ENCODE results near the gene IL1RN. TPM values are rescaled to one million over a fixed set of nuclear protein-coding genes. Genes with fewer than 3 reads are reported as not detected.

The IL1RN gene
- total RNA-seq, 1 donor from 2014 or later: not detected

DNA sequence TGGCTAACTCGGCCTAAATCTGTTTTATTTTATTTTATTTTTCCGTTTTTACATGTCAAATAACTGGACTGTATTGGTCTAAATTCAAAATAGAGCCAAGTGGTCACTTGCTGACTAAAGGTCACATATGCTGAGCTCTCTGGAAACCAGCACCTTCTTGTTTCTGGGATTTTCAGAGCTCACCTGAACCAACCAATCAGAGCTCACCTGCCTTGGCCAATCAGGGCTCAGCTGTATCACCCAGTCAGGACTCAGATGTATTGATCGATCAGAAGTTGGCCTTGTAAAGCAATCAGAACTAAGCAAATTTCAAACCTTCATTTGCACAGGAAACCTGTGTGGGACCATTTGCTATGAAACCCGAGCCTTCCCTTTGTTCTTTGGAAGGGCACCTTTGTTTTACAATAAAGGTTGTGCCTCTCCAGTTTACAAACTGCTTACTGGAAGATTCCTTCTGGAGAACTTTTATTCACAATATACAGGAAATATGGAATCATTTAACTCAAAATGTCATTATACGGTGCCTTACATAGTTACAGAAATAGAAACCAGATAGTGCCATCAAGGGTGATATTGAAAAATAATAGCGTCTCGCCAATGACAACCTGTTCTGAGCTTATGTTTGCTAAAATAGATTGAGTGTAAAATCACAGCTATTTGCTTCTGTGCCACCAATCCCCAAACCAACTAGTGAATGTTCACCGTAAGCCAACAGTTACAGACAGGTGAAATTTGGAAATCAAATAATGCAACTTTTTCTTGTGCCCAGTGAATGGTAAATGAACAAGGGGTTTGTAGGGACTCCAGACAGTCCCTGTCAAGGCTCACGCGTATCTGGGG, 29.1 kb downstream of the IL1RN start:
- DNase-seq (ENCODE audit: low read depth in 2 of 2): no peak

DNA sequence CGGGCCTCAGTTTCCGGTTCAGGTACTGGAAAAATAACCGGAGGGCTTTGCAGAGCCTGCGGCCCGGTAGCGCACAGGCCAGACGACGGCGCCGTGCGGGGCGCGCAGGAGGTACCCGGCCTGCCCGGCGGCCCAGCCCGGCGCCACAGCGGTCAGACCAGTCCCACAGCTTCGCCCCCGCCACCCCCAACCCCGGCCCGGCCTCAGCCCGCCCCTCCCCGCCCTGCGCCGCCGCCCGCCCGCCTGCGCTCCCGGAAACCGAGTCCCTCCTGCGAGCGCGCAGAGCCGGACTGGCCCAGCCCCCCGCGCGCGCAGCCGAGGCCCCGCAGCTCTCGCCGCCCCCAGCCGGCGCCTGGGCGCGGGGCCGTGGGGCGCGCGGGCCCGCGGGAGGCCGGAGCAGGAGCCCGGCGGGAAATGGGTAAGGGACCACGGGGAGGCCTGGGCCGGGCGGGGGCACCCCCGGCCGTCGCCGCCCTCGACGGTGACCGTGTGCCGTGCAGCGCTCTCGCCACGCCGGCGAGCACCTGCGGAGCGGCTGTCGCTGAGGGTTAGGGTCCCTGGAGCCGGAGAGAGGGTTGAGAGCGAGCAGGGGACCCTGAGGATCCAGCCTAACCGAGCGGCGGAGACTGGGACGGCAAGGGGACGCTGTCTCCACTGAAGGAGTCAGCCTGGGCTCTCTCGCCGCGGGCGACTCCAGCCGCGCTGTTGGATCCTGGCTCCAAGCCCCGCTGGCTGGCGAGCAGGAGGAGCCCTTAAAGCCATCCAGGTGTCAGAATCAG, 29.9 kb downstream of the IL1RN start:
- no peak for DNase-seq (ENCODE audit: low read depth in 2 of 2)

DNA sequence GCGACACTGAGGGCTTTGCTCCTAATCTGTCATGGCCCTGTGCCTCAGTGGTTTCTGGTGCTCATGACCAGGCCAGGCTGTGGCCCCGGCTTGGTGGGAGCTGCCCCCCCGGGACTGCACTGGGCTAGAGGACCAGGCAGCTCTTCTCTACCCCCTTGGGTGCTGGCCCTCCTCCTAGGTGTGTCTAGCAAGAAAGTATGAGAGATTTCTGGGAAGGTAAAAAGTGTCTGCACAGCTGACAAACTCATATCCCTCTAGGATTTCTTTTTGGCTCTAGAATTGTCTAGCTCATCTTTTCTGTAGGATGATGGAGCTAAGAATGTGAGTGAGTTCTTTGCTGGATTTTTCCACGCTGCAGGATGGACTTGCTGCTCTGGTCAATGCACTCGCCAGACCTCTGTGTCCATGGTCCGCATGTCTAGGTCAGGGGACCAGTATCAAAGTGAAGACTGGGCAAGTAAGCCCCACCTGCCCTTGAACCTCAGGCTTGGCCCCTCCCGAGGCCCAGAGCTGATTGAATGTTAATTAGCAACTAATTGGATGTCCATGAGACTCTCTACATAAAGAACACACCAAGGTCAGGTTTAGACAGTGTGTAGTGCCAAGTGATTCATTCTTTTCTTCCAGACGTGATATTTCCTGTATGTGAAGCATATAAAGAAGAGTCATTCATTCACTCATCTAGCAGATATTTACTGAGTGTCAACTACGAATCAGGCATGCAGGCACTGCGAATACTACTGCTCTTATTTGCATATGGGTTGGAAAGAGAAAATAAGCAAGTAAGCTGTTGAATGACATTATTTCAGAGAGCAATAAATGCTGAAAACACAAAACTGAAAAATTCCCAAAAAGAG, 30.7 kb downstream of the IL1RN start:
- peak in 1 of 2 donors; percentile 21 for DNase-seq (ENCODE audit: low read depth in 2 of 2)

DNA sequence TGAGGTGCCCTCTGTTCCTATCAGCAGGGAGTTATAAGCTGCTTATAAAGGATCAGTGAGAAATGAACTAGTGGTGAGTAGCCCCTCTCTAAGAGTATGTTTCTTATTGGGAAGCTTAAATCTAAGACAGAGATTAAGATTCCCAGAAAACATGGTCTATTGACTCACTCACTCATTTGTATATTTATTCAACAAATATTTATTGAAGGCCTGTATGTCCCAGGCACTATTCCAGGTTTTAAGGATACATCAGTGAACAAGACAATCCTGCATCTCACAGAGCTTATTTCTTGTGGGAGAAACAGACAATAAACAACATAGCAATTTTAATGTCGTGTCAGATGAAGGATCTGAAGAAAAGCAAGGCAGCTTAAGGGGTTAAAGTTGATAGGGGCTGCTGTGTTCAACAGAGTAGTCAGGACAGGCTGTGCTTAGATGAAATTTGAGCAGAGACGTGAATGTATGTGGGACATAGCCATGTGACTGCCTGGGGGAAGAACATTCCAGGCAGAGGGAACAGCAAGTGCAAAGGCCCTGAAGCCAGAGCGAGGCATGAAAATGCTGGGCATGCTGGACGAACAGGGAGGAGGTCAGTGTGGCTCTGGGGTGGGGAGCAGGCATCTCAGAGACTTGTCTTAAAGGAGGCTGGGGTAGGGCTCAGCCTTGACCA, 31.6 kb downstream of the IL1RN start:
- no peak for DNase-seq (ENCODE audit: low read depth in 2 of 2)

DNA sequence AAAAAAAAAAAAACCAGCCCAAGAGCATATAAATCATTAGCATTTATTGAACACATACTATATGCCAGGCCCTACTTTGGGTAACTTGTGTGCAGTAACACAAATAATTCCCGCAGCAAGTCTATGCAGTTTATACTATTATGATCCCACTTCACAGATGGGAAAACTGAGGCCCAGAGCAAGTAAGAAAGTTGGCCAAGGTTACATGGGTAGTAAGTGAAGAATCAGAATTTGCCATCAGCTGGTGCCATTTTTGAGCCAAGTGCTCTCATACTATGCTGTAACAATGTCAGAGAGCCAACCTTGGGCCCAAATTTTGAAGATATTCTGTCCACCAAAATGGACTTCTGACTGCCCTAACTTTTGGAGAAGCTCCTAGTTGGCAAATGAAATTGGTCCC, 32.9 kb downstream of the IL1RN start:
- DNase-seq (ENCODE audit: low read depth in 2 of 2): no peak

DNA sequence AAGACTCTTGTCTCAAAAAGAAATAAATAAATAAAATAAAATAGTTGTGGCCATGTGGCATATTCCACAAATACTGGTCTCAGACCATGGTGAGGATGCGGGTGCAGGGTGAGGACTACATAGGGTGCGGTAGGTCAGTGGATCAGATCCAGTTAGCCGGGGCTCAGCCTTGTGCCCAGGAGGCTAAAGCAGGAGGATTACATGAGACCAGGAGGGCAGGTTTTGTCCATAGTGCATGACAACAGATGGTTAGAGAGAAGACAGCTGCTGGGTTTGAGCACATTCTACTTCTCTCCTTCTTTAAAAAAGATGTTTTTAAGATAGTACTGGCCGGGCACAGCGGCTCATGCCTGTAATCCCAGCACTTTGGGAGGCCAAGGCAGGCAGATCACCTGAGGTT, 33.6 kb downstream of the IL1RN start:
- no peak for DNase-seq (ENCODE audit: low read depth in 2 of 2)

DNA sequence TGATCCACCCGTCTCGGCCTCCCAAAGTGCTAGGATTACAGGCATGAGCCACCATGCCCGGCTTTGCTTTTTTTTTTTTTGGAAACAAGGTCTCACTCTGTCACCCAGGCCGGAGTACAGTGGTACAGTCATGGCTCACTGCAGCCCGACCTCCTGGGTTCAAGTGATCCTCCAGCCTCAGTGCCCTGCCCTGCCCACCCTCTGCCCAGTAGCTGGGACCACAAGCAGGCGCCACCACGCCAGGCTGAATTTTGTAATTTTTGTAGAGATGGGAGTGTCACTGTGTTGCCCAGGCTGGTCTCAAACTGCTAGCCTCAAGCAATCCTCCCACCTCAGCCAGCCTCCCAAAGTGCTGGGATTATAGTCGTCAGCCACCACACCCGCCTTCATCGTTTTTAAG, 34.8 kb downstream of the IL1RN start:
- no peak for DNase-seq (ENCODE audit: low read depth in 2 of 2)

DNA sequence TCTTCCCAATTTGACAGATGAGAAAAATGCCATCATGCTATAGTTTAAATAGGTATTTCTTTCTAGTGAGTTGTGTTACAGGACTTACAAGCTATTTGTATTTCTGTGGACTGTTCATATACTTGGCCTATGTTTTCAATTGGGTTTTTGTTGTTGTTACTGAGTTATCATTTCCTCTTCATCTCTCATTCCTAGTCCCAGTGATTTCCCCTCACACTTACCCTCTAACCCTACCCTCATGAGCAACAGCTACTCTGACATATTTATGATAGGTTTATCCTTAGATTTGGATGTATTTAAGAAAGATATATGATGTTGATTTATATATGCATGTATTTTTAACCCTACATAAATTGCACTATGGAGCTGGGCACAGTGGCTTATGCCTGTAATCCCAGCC, 35.5 kb downstream of the IL1RN start:
- peak in 1 of 2 donors; percentile 53 for DNase-seq (ENCODE audit: low read depth in 2 of 2)

DNA sequence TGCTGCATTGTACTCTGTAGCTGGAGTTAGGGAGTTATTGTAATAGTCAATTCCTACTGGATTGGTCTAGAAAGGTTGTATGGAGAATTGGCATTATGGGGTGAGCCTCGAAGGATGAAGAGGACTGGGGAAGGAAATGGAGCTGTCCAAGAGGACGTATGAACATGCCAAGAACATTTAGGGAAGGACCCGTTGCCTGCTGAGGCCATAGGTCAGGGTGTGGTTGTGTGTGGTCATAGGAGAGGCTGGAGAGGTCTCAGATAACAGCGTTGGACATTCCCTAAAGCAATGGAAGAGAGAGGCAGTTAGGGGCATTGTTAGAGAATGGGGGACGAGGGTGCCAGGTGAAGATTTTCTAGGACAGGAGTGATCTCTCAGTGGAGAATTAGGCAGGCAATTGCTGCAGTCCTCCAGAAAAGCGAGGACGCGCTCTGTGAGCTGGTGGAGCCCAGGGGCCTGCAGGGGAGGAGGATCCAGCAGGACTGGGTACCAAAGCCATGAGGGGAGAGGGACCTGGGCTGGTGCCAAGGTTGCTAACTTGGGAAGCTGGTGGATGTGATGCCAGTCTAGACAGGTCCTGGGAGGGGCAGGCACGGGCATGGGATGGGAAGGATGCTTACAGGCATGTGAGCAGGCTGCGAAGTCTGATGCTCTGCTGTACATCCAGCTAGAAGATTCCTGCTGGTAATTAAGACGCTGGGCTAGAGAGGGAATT, 37.0 kb downstream of the IL1RN start:
- no peak for DNase-seq (ENCODE audit: low read depth in 2 of 2)

DNA sequence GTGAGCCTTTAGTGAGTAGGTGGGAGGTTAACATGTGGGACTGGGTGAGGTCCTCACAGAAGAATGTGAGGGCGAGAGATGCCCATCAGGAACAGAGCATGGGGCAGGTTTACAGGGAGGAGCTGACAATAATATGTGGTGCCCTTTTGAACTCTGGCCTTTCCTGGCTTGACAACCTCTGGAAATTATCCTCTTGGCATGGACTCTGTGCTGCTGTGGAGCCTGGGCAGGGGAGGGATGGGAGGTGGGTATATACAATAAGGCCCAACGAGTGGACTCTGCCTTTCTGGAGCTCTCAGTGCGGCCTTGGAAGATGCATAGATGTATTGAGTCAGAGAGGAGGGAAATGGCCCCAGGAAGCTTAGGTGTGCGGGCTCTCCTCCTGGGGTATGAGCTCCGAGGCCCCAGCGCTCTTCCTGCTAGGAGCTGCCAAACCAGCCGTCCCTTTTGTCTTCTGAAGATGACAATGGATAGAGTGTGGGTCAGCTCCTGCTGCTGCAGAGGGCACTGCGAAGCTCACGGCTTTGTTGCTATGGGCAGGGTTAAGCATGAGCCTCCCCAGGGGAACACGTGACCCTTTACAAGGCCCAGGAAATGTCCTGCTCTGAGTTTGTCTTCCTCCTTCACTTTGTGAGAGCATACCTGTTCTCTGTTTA, 37.7 kb downstream of the IL1RN start:
- no peak for DNase-seq (ENCODE audit: low read depth in 2 of 2)

DNA sequence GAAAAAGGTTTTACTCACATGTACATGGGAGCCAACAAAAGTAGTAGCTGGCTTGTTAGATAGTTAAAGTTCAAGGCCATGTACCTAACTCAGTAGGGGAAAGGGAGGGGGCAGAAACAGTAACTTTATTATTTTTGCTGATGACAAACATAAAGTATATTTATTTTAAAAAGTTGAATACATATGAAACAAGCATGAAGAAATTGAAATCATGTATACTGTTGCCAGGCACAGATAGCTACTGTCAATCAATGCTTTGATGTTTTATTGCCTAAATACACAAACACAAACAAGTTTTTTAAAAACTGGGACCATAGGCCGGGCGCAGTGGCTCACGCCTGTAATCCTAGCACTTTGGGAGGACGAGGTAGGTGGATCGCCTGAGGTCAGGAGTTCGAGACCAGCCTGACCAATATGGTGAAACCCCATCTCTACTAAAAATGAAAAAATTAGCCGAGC, 38.8 kb downstream of the IL1RN start:
- DNase-seq (ENCODE audit: low read depth in 2 of 2): no peak

DNA sequence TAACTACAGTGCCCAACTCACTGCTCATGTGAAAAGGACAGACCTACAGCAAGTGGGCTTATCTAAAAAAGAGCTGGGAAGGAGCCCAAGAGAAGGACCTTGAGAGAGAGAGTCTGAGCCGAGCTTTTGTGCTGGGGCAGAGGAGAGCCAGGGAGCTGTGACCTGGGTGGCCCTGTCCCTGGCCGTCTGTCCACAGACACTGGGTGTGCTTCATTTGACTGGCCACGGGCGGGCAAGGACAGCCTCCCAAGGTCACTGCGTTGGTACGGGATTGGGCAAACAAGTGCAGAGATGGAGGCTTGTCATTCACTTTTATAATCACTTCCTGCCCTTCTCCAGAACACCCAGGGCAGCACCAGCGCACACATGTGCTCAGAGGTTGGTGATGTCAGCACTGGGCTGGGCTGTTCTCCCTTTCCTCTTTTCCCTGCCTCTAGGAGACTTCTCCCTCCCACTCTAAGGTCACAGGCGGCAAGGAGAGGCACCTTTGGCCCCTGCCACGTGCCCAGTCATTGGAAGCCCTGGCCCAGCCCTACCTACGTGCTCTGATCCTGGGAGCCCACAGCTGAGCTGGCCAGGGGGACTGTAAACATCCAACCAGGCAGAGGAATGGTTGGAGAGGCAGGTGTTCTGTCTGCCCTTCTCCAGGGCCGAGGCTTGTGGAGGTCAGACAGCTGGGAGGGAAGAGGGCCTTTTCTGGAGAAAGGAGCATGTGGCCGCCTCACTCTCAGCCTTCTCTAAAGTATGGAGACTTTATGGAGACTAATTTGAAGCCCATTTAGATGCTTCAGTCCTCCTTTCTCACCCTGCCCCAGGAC, 39.9 kb downstream of the IL1RN start:
- no peak for DNase-seq (ENCODE audit: low read depth in 2 of 2)

DNA sequence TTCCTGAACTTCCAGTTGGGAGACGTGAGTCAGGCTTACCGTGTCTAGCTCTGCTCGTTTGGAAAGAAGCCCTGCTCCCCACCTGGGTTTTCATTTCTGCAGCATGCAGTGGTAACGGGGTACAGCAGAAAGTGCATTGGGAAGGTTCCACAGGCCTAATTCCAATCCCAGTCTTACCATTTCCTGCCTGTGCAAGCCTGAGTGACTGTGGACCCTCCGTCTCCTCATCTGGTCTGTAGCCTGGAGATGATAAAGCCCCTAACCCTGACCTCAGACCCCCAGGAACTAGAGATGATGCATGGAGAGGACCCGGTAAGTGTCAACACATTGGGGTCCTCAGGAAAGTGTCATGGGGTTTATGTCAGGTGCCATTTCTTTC, 40.6 kb downstream of the IL1RN start:
- DNase-seq (ENCODE audit: low read depth in 2 of 2): no peak

DNA sequence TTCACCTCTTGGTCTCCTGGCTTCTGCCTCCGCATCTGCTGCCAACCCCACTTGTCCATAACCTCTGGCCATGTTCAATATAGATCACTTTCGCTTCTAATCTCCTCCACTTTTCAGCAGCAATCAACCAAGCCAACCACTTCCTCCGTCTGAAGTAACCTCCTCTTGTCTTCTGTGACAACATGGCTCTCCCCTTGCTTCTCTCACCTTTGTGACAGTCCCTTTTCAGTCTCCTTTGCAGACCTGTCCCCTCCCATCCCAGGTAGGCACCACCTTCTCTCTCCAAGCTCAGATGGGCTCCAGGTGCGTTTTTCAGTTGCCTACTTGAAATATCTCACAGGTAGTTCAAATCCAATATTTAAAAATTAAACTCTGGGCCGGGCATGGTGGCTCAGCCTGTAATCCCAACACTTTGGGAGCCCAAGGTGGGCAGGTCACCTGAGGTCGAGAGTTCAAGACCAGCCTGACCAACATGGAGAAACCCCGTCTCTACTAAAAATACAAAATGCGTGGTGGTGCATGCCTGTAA, 41.7 kb downstream of the IL1RN start:
- no peak for DNase-seq (ENCODE audit: low read depth in 2 of 2)

DNA sequence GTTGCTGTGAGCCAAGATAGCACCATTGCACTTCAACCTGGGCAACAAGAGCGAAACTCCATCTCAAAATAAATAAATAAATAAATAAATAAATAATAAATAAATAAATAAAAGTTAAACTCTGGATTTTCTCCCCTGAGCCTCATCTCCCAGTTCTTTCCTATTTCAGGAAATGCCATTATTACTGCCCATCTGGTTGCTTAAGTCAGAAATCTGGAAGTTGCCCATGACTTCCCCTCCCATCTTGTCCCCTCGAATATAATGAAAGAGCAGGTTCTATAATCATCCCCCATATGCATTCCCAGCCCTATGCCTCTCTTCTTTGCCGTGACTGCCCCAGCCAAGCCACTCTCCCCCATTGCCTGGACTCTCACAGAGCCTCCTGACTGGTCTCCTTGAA, 42.2 kb downstream of the IL1RN start:
- no peak for DNase-seq (ENCODE audit: low read depth in 2 of 2)

DNA sequence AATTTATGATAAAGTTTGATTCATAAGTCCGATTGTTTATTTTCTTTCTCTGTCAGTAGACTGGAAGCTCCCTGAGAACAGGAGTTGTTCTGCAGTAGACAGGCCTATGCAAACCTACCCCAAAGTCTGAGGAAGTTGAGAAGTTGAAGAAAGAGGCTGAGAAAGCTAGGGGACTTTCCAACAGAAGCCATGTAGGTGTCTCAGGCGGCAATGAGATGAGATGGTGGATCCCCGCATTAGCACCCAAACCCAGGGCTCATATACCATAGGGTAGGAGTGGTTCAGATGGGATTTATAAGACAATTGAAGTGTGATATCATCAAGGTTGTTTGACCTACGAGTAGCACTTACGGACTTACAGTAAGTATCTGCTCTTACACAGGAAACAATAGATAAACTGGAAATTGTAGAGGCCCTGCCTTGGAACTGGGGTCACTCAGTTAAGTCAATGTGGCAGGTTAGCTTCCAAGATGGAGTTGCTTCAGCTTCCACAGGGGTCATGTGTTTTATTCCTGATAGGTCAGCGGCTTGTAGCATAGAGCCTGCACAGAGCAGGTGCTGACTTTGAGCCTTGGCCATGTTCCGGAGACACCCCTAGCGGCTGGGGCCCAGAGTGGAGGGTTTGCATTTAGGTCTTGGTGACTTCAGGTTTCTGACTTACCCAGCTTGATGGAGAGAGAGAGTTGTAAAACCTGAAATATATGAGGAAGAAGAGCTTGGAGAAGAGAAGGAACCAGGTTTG, 44.1 kb downstream of the IL1RN start:
- DNase-seq (ENCODE audit: low read depth in 2 of 2): no peak

DNA sequence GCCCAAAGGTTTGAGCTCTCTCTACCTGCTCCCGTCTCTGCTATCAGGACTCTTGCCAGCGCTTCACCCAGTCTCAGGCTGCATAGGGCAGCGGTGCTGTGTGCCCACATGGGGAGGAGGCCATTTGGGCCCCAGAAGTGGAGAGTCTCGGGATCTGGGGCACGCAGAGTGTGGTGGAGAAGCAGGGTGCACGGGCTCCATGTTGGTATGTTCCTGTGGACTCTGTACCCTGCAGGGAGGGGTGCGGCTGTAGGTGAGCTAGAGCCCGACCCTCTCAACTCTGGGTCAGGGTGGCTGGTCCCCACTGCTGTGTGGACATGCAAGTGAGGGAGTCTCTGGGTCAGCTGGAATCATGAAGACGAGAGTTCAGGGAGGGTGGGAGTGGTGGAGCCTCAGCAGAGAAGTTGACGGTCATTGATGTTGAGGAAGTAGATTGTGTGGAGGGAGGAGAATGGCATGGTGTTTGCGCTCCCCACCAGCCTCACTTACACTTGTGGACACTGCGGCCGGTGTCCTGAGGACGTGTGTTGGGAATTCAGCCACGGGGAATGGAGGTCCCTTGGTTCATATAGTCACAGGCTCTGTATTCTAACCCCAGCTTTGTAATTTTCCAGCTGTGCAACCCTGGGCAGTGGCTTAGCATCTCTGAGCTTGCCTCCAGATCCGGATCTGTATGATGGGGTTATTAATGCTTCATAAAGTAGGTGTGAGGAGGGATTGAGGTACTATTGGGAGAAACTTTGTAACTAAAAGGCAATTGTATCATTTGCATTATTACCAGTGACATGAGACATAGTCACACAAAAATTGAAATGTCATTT, 45.5 kb downstream of the IL1RN start:
- DNase-seq (ENCODE audit: low read depth in 2 of 2): no peak
